Aorta (tissue), 5 donors: Measurements from ENCODE around the gene NLGN1. TPM values are rescaled to one million over a fixed set of nuclear protein-coding genes. Genes with fewer than 3 reads are reported as not detected.

Experiments
- ATAC-seq: fragments of 200-7000 bp; cut with Tn5 transposase; one replicate; pipeline ENCODE4 v1.9.1; 2022; ENCODE audit warnings: moderate library complexity; ENCODE audit not compliant: low FRiP score
- DNase-seq, 2 donors: peaks; one replicate each; pipeline ENCODE4 v3.0.0-alpha.2; 2020
- H3K27ac ChIP-seq, 2 donors: one replicate each; pipeline ENCODE4 v1.5.1; 2013; ENCODE audit warnings: low read length in 2 of 2, mild to moderate bottlenecking in 2 of 2, moderate library complexity in 2 of 2, control low read depth in 1 of 2, inconsistent platforms in 1 of 2, low read depth in 1 of 2
- H3K27me3 ChIP-seq, 2 donors: one replicate each; pipeline ENCODE4 v1.6.1; 2013; ENCODE audit warnings: control low read depth in 1 of 2, low read length in 1 of 2, mild to moderate bottlenecking in 1 of 2, moderate library complexity in 1 of 2; ENCODE audit not compliant: insufficient read depth in 2 of 2, control insufficient read depth in 1 of 2
- H3K36me3 ChIP-seq, 2 donors: one replicate each; pipeline ENCODE4 v1.6.1; 2013; ENCODE audit warnings: control low read depth in 1 of 2, low read length in 1 of 2, mild to moderate bottlenecking in 1 of 2; ENCODE audit not compliant: insufficient read depth in 2 of 2, control insufficient read depth in 1 of 2
- H3K4me1 ChIP-seq, 2 donors: one replicate each; pipeline ENCODE4 v1.6.1; 2013; ENCODE audit warnings: low read length in 2 of 2, control low read depth in 1 of 2, mild to moderate bottlenecking in 1 of 2, moderate library complexity in 1 of 2; ENCODE audit not compliant: insufficient read depth in 2 of 2, control insufficient read depth in 1 of 2
- H3K4me3 ChIP-seq, 2 donors: one replicate each; pipeline ENCODE4 v1.5.1; 2013; ENCODE audit warnings: low read length in 2 of 2, control low read depth in 1 of 2, mild to moderate bottlenecking in 1 of 2
- H3K9me3 ChIP-seq: one replicate; pipeline ENCODE4 v1.6.1; 2013; ENCODE audit warnings: mild to moderate bottlenecking, low read length; ENCODE audit not compliant: control insufficient read depth
- WGBS, 2 donors: extraction: QIAGEN DNeasy Blood & Tissue Kit; methylation state at CpG; one replicate each; pipeline ENCODE4 v1.1.7; 2013; 5-methylcytosine and 5-hydroxymethylcytosine counted together
- intact Hi-C, 2 donors: fragments of 100-400 bp; cut with DNase I; formaldehyde crosslinking; loops; one replicate each; pipeline versions ENCODE4 v1.14.2 to v1.15.0; 2022
- polyA plus RNA-seq, 2 donors: library from polyadenylated mRNA; stranded (reverse); fragments of 200-250 nt; gene quantifications; one replicate each; pipeline ENCODE4 v1.2.3, GENCODE V29; 2013
- total RNA-seq, 2 donors: library from RNA; stranded (reverse); fragmentation: NEBNext Ultra II Directional; extraction: Animal tissue kit (Norgen Biotek cat#: 25700); gene quantifications; one replicate each; pipeline ENCODE4 v1.2.1, GENCODE V29; 2021
- donor health status: healthy with polysubstance abuse.
- donor health status: Bipolar disorder and iron deficiency.
- donor health status: DM: no; HTN: no; CAD: no.
- donor health status: DM: no; HTN: no; CAD: no.
- donor health status: DM: yes; HTN: yes; CAD: no.

Gene NLGN1
- total and polyA plus RNA-seq, 4 donors = 0.50 to 20.0 (median 8.6) TPM

- H3K36me3 ChIP-seq = no peaks in the 10 kb centered on the region
- ATAC-seq = no peak
- intact Hi-C loops = no loop called here
Measured at GRCh38 chr3:173911446-173911845, 513.9 kb downstream of the NLGN1 start.

DNA sequence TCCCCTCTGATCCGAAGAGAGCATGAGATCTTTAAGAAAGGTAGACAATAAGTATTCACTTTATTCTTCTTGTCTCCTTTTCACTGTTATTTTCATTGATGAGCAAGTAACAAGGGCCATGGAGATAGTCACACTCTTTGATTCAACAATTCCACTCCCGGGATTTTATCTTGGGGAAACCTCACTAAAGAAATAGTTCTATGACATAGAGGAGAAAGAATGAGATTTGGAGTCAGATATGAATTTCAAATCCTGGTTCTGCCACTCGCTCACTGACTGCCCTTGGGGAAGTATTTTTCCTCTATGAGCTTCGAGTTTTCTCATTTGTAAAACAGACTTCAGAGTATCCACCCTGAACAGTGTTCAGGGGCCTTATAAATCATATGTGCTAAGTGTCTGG, 514.6 kb downstream of the NLGN1 start:
- DNase-seq (no peak), ATAC-seq (no peak)
- intact Hi-C loops = no loop called here
- peaks cover 0 to 2% of the 10 kb centered on the region in 2 donors for H3K4me1 ChIP-seq
- H3K27me3 ChIP-seq = no peaks in the 10 kb centered on the region
- no peaks in the 10 kb centered on the region for H3K9me3 ChIP-seq
- 15 to 22% methylated on average over 4 of the region's 4 CpGs for WGBS, 2 donors
- H3K27ac ChIP-seq = no peak overlapping the region
- H3K36me3 ChIP-seq = no peaks in the 10 kb centered on the region
- no peak overlapping the region for H3K4me3 ChIP-seq

More at GRCh38 chr3:173911446-173911845, 513.9 kb downstream of the NLGN1 start:
- DNase-seq = no peak
- Histone ChIP-seq H3K27ac (no peak overlapping the region), H3K4me1 (peaks cover 0 to 2% of the 10 kb centered on the region in 2 donors), H3K4me3 (no peak overlapping the region), H3K27me3 (no peaks in the 10 kb centered on the region), H3K9me3 (no peaks in the 10 kb centered on the region)
- 28 to 31% methylated on average over 3 of the region's 3 CpGs for WGBS, 2 donors

GRCh38 chr3:173913397-173913796, 515.9 kb downstream of the NLGN1 start:
- H3K36me3 ChIP-seq = no peaks in the 10 kb centered on the region
- DNase-seq (no peak), ATAC-seq (no peak)
- H3K27me3 ChIP-seq = no peaks in the 10 kb centered on the region
- WGBS, 2 donors = 6 to 7% methylated on average over 2 of the region's 2 CpGs
- H3K9me3 ChIP-seq = no peaks in the 10 kb centered on the region
- H3K4me3 ChIP-seq = no peak overlapping the region
- intact Hi-C loops = no loop called here
- no peak overlapping the region for H3K27ac ChIP-seq
- peaks cover 0 to 2% of the 10 kb centered on the region in 2 donors for H3K4me1 ChIP-seq

GRCh38 chr3:173913974-173914421, 516.5 kb downstream of the NLGN1 start:
- intact Hi-C loops = no loop called here
- H3K36me3 ChIP-seq = no peaks in the 10 kb centered on the region
- H3K27me3 ChIP-seq = no peaks in the 10 kb centered on the region
- ATAC-seq (no peak), DNase-seq (no peak)
- H3K27ac ChIP-seq = no peak overlapping the region
- H3K9me3 ChIP-seq = no peaks in the 10 kb centered on the region
- no peak overlapping the region for H3K4me3 ChIP-seq
- WGBS, 2 donors = 82 to 92% methylated on average over 1 of the region's 1 CpG
- peaks cover 0 to 2% of the 10 kb centered on the region in 2 donors for H3K4me1 ChIP-seq

GRCh38 chr3:173916799-173917198, 519.3 kb downstream of the NLGN1 start:
- Histone ChIP-seq H3K27me3 (no peaks in the 10 kb centered on the region), H3K4me3 (no peak overlapping the region), H3K36me3 (no peaks in the 10 kb centered on the region), H3K4me1 (no peaks in the 10 kb centered on the region), H3K27ac (no peak overlapping the region), H3K9me3 (no peaks in the 10 kb centered on the region)
- intact Hi-C loops = no loop called here
- DNase-seq = no peak
- ATAC-seq = no peak

DNA sequence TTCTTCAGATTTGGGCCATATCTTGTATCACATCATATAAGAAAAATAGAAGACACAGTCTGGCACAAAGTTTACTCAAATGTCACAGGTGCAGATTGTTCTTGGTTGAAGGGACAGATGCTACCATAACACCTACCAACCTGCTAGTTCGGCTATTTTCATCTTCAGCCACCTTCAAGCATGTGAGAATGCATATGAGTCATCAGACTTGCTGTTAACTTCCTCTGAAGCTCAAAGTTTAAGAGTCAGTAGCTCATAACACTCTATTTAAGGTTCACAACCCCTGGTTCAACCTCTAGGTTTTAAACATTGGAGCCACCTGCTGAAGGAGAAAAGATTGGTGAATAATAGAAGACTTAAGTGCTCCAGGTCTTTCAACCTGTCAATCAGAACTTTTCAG, 522.8 kb downstream of the NLGN1 start:
- no peaks in the 10 kb centered on the region for H3K9me3 ChIP-seq
- DNase-seq = no peak
- intact Hi-C loops = no loop called here
- H3K4me1 ChIP-seq = no peaks in the 10 kb centered on the region
- WGBS, 2 donors = 92 to 97% methylated on average over 1 of the region's 1 CpG
- no peaks in the 10 kb centered on the region for H3K27me3 ChIP-seq
- no peaks in the 10 kb centered on the region for H3K36me3 ChIP-seq
- ATAC-seq = no peak
- no peak overlapping the region for H3K4me3 ChIP-seq
- no peak overlapping the region for H3K27ac ChIP-seq

DNA sequence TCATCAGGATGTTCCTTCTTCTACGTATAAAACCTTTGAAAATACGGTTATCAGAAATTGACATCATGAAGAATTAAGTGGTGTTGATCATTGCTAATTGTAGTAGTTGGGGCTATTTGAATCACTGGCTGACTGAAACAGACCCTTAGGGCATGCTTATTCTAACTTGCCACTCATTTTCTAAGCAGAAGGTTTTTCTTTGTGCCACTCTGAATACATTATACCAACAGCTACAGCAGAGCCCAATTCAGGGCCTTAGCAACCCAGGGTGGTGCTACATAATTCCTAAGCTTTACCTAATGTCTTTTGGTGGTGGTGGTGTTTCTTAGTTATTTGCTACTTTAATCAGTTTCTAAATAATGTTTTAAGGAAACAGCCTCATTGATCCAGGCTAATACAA, 524.2 kb downstream of the NLGN1 start:
- 96% methylated on average over 2 of the region's 2 CpGs for WGBS, 2 donors
- ATAC-seq (no peak), DNase-seq (no peak)

GRCh38 chr3:173923204-173923603, 525.7 kb downstream of the NLGN1 start:
- Histone ChIP-seq H3K4me1 (peaks cover 0 to 3% of the 10 kb centered on the region in 2 donors), H3K27me3 (no peaks in the 10 kb centered on the region), H3K4me3 (no peak overlapping the region), H3K27ac (no peak overlapping the region), H3K9me3 (no peaks in the 10 kb centered on the region), H3K36me3 (no peaks in the 10 kb centered on the region)
- no peak for ATAC-seq
- WGBS, 2 donors = 93 to 96% methylated on average over 1 of the region's 1 CpG
- intact Hi-C loops = no loop called here
- no peak for DNase-seq

More for the DNA sequence above, 524.2 kb downstream of the NLGN1 start:
- H3K4me3 ChIP-seq = no peak overlapping the region
- H3K27me3 ChIP-seq = no peaks in the 10 kb centered on the region
- H3K4me1 ChIP-seq = peaks cover 0 to 3% of the 10 kb centered on the region in 2 donors
- no peak overlapping the region for H3K27ac ChIP-seq
- no peaks in the 10 kb centered on the region for H3K9me3 ChIP-seq
- no peaks in the 10 kb centered on the region for H3K36me3 ChIP-seq
- intact Hi-C loops = no loop called here

DNA sequence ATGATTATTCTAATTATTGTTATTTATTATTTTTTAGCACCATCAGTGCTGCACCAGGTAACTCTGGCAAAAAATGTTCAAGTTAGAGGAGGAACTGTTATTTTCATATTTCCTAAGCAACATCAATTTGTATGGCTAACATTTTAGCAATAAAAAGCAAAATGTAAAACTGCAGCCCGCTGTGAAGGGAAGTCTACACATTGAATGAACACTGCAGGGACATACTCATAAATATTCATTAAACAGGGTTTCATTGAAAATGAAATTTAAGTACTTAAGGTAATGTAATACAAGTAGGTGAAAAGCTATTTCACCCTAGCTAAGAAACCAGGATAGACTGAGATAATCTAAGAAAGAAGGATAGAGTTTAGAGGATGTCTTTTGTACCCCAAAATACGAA, 532.7 kb downstream of the NLGN1 start:
- WGBS, 2 donors = 94 to 97% methylated on average over 2 of the region's 2 CpGs
- Histone ChIP-seq H3K36me3 (no peaks in the 10 kb centered on the region), H3K4me3 (no peak overlapping the region), H3K4me1 (peaks cover 0 to 3% of the 10 kb centered on the region in 2 donors), H3K9me3 (no peaks in the 10 kb centered on the region), H3K27me3 (no peaks in the 10 kb centered on the region), H3K27ac (no peak overlapping the region)
- ATAC-seq = no peak
- intact Hi-C loops = no loop called here
- no peak for DNase-seq
